22Rv1 (cell line): ENCODE results near the gene NRXN3.

ENCODE experiments used
- ZFX ChIP-seq: fragments of 450-650 bp; IDR thresholded peaks from 2 replicates; pipeline ENCODE4 v1.6.1; 2017; ENCODE audit warnings: antibody characterized with exemption, borderline replicate concordance
- TF ChIP-seq, protein P1 (sequence below): fragments of 450-650 bp; IDR thresholded peaks from 2 replicates; pipeline ENCODE4 v1.5.1; 2017; ENCODE audit warnings: mild to moderate bottlenecking

DNA sequence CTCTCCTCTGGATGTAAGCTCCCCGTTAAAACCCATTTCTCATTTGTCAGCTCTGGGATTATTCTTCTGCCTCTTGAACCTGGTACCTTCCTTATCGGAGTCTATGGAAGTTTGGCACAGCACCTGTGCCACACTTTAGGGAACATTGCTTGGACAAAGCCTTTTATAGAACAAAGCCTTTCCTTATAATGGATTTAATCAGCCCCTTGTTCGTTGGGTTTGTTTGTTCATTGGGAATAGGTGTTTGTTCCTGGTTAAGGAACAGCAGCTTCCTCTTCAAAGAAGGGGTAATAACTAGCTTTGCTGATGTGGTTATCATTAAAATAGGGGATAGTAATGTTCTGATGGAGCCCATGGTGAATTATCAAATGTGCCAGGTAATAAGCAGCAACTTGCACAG, 70.4 kb downstream of the NRXN3 start:
- TF ChIP-seq, protein P1, sequence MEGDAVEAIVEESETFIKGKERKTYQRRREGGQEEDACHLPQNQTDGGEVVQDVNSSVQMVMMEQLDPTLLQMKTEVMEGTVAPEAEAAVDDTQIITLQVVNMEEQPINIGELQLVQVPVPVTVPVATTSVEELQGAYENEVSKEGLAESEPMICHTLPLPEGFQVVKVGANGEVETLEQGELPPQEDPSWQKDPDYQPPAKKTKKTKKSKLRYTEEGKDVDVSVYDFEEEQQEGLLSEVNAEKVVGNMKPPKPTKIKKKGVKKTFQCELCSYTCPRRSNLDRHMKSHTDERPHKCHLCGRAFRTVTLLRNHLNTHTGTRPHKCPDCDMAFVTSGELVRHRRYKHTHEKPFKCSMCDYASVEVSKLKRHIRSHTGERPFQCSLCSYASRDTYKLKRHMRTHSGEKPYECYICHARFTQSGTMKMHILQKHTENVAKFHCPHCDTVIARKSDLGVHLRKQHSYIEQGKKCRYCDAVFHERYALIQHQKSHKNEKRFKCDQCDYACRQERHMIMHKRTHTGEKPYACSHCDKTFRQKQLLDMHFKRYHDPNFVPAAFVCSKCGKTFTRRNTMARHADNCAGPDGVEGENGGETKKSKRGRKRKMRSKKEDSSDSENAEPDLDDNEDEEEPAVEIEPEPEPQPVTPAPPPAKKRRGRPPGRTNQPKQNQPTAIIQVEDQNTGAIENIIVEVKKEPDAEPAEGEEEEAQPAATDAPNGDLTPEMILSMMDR, result no peak
- no peak for TF ChIP-seq ZFX
